Smooth muscle cell (in vitro differentiated cells): Measurements from ENCODE around the gene AFF2. TPM values are rescaled to one million over a fixed set of nuclear protein-coding genes. Genes with fewer than 3 reads are reported as not detected.

Experiments
- DNase-seq: peaks from one replicate; lab custom pipeline; 2025; ENCODE audit not compliant: unreplicated experiment; lab: John Stamatoyannopoulos, UW
- H2AFZ ChIP-seq: fragments of 200-600 bp; sonication (generic); 2 replicates; pipeline ENCODE4 v1.6.0; 2016; ENCODE audit warnings: antibody characterized with exemption, low read depth, mild to moderate bottlenecking
- H3F3A ChIP-seq: fragments of 200-600 bp; sonication (generic); 2 replicates; pipeline ENCODE4 v1.6.0; 2017; ENCODE audit warnings: antibody characterized with exemption, low read depth
- H3K27ac ChIP-seq: fragments of 200-600 bp; sonication (generic); 2 replicates; pipeline ENCODE4 v1.5.1; 2016; ENCODE audit warnings: low read depth, mild to moderate bottlenecking
- H3K27me3 ChIP-seq: fragments of 200-600 bp; sonication (generic); 2 replicates; pipeline ENCODE4 v1.6.1; 2016; ENCODE audit warnings: low read depth, mild to moderate bottlenecking
- H3K36me3 ChIP-seq: fragments of 200-600 bp; sonication (generic); 2 replicates; pipeline ENCODE4 v1.5.1; 2016; ENCODE audit warnings: low read depth
- H3K4me1 ChIP-seq: fragments of 200-600 bp; sonication (generic); 2 replicates; pipeline ENCODE4 v1.5.1; 2016; ENCODE audit warnings: low read depth
- H3K4me2 ChIP-seq: fragments of 200-600 bp; sonication (generic); 2 replicates; pipeline ENCODE4 v1.6.0; 2016; ENCODE audit warnings: mild to moderate bottlenecking
- H3K4me3 ChIP-seq: fragments of 200-600 bp; sonication (generic); 2 replicates; pipeline ENCODE4 v1.5.1; 2016; ENCODE audit warnings: mild to moderate bottlenecking
- H3K79me2 ChIP-seq: fragments of 200-600 bp; sonication (generic); 2 replicates; pipeline ENCODE4 v1.6.0; 2016; ENCODE audit warnings: low read depth, mild to moderate bottlenecking
- H3K9ac ChIP-seq: fragments of 200-600 bp; sonication (generic); 2 replicates; pipeline ENCODE4 v1.6.0; 2016; ENCODE audit warnings: low read depth
- H3K9me3 ChIP-seq: fragments of 200-600 bp; sonication (generic); replicated peaks from 2 replicates; pipeline ENCODE4 v1.5.1; 2016; ENCODE audit warnings: low read depth
- H4K20me1 ChIP-seq: fragments of 200-600 bp; sonication (generic); 2 replicates; pipeline ENCODE4 v1.6.0; 2016; ENCODE audit warnings: low read depth
- CTCF ChIP-seq: fragments of 200-600 bp; sonication (generic); IDR thresholded peaks from 2 replicates; pipeline ENCODE4 v1.5.1; 2017; ENCODE audit warnings: borderline replicate concordance, mild to moderate bottlenecking, antibody characterized with exemption; ENCODE audit not compliant: insufficient read depth, poor library complexity, severe bottlenecking
- WGBS: methylation state at CpG from one replicate; pipeline ENCODE4 v1.1.7; 2016; ENCODE audit warnings: low lambda C conversion rate; 5-methylcytosine and 5-hydroxymethylcytosine counted together
- polyA plus RNA-seq: library from polyadenylated mRNA; unstranded; fragments of >200 nt; fragmentation: Nextera tagmentation; extraction: Ambion mirVana; gene quantifications from 2 replicates; pipeline ENCODE4 v1.2.1, GENCODE V29; 2016
- total RNA-seq: library from RNA; depleted of rRNA; stranded (reverse); fragments of >200 nt; gene quantifications from 2 replicates; pipeline ENCODE4 v1.2.3, GENCODE V29; 2014

AFF2 gene
- total and polyA plus RNA-seq, 2 experiments from 2014 or later: 0.57 to 3.6 TPM

GRCh38 chrX:148592595-148592994, 92.2 kb downstream of the AFF2 start:
- Histone ChIP-seq H3K36me3 (no peaks in the 10 kb centered on the region), H3K4me1 (no peaks in the 10 kb centered on the region), H4K20me1 (no peaks in the 10 kb centered on the region), H3K4me2 (no peak overlapping the region), H3F3A (no peaks in the 10 kb centered on the region), H3K9ac (no peak overlapping the region), H3K9me3 (peaks cover 7% of the 10 kb centered on the region), H3K4me3 (no peak overlapping the region), H3K79me2 (no peaks in the 10 kb centered on the region), H3K27ac (no peak overlapping the region), H2AFZ (no peak overlapping the region), H3K27me3 (no peaks in the 10 kb centered on the region)
- TF ChIP-seq CTCF: no peak
- DNase-seq: no peak
- WGBS: 48% methylated on average over 1 of the region's 1 CpG

- no peak for TF ChIP-seq CTCF
- peaks cover 7% of the 10 kb centered on the region for H3K9me3 ChIP-seq
- 76% methylated on average over 2 of the region's 2 CpGs for WGBS
These were observed 92.7 kb downstream of the AFF2 start for GRCh38 chrX:148593146-148593545.

GRCh38 chrX:148593987-148594386, 93.6 kb downstream of the AFF2 start:
- Histone ChIP-seq H3F3A (no peaks in the 10 kb centered on the region), H3K4me3 (no peak overlapping the region), H2AFZ (no peak overlapping the region), H3K79me2 (no peaks in the 10 kb centered on the region), H3K9ac (no peak overlapping the region), H4K20me1 (no peaks in the 10 kb centered on the region), H3K36me3 (no peaks in the 10 kb centered on the region), H3K27ac (no peak overlapping the region), H3K4me1 (no peaks in the 10 kb centered on the region), H3K4me2 (no peak overlapping the region), H3K9me3 (peaks cover 7% of the 10 kb centered on the region), H3K27me3 (no peaks in the 10 kb centered on the region)
- no peak for DNase-seq
- TF ChIP-seq CTCF: no peak
- 37% methylated on average over 4 of the region's 4 CpGs for WGBS

More at GRCh38 chrX:148593146-148593545, 92.7 kb downstream of the AFF2 start:
- H3K27ac ChIP-seq: no peak overlapping the region
- H3K27me3 ChIP-seq: no peaks in the 10 kb centered on the region
- H3K4me1 ChIP-seq: no peaks in the 10 kb centered on the region
- no peak overlapping the region for H3K9ac ChIP-seq
- DNase-seq: no peak
- no peaks in the 10 kb centered on the region for H3F3A ChIP-seq
- no peaks in the 10 kb centered on the region for H3K79me2 ChIP-seq
- H3K4me2 ChIP-seq: no peak overlapping the region
- no peaks in the 10 kb centered on the region for H4K20me1 ChIP-seq
- H3K36me3 ChIP-seq: no peaks in the 10 kb centered on the region
- H3K4me3 ChIP-seq: no peak overlapping the region
- no peak overlapping the region for H2AFZ ChIP-seq

GRCh38 chrX:148599404-148599803, 99.0 kb downstream of the AFF2 start:
- no peaks in the 10 kb centered on the region for H3K36me3 ChIP-seq
- 67% methylated on average over 4 of the region's 4 CpGs for WGBS
- H3K4me3 ChIP-seq: no peak overlapping the region
- no peaks in the 10 kb centered on the region for H3K27me3 ChIP-seq
- H3K79me2 ChIP-seq: no peaks in the 10 kb centered on the region
- H3K9me3 ChIP-seq: no peaks in the 10 kb centered on the region
- no peak overlapping the region for H3K9ac ChIP-seq
- DNase-seq: no peak
- H3F3A ChIP-seq: no peaks in the 10 kb centered on the region
- H3K4me1 ChIP-seq: peaks cover 16% of the 10 kb centered on the region
- no peaks in the 10 kb centered on the region for H4K20me1 ChIP-seq
- H3K27ac ChIP-seq: no peak overlapping the region
- no peak overlapping the region for H2AFZ ChIP-seq
- no peak overlapping the region for H3K4me2 ChIP-seq
- TF ChIP-seq CTCF: no peak
